Adrenal gland (tissue), 5 donors: ENCODE measurements around the gene ASTL.

ENCODE experiments used
- CTCF ChIP-seq, 6 experiments: fragments of 450-650 bp in 4 of 6; fragments of 200-600 bp in 2 of 6; sonication (generic) in 1 of 6; IDR thresholded peaks; 1 replicate in 5 of 6; 2 replicates in 1 of 6; pipeline versions ENCODE4 v1.5.1 to v1.8.0; 2016 to 2021; ENCODE audit warnings: antibody characterized with exemption in 6 of 6, mild to moderate bottlenecking in 2 of 6, moderate library complexity in 1 of 6
- POLR2A ChIP-seq, 2 donors: fragments of 450-650 bp; IDR thresholded peaks; one replicate each; pipeline ENCODE4 v1.6.1; 2017; ENCODE audit warnings: antibody characterized with exemption in 2 of 2, mild to moderate bottlenecking in 2 of 2, moderate library complexity in 1 of 2
- donor health status: DM: no; HTN: no; CAD: no.

- no peak for TF ChIP-seq CTCF (IDR thresholded peaks at IDR 0.05)
- TF ChIP-seq POLR2A (IDR thresholded peaks at IDR 0.05), result no peak
Observed at GRCh38 chr2:96116424-96116878, 21.9 kb downstream of the ASTL start, which contains the start of gene ADRA2B.
